HepG2 (cell line): Measurements from ENCODE around the gene NEDD8. TPM values are rescaled to one million over a fixed set of nuclear protein-coding genes. Genes with fewer than 3 reads are reported as not detected.

ENCODE experiments used
- ATAC-seq: fragments of 200-7000 bp; cut with Tn5 transposase; 3 replicates; pipeline ENCODE4 v1.9.1; 2020; ENCODE audit warnings: mild to moderate bottlenecking, moderate library complexity
- BruUV-seq: library from RNA; stranded (reverse); fragments of 400-500 nt; replicated peaks from 2 replicates; lab custom pipeline; 2021; lab: Mats Ljungman, UMichigan
- CTCF ChIA-PET: fragments of 300-600 bp; formaldehyde crosslinking; extraction: SDS; loops from one replicate; lab custom pipeline; 2021; ENCODE audit warnings: low total read pairs, inconsistent platforms, low intra/inter-chr PET ratio; lab: Yijun Ruan, JAX
- POLR2A ChIA-PET: fragments of 350-600 bp; sonication (Branson Sonifier 250); formaldehyde crosslinking; loops from one replicate; lab custom pipeline; 2020; ENCODE audit warnings: antibody characterized with exemption, inconsistent platforms; lab: Yijun Ruan, JAX
- DNase-seq: peaks from one replicate; pipeline ENCODE4 v3.0.0-alpha.2; 2015; ENCODE audit warnings: low spot score
- FAIRE-seq: peaks from 3 replicates; lab custom pipeline; 2011; peaks lifted over from hg19 to GRCh38; lab: Jason Lieb, UNC
- H2AFZ ChIP-seq: one replicate; pipeline ENCODE4 v1.6.1; 2011; ENCODE audit warnings: low read length, inconsistent platforms
- H3K27ac ChIP-seq: fragments of 300-600 bp; 3 replicates; pipeline ENCODE4 v1.8.0; 2011; ENCODE audit warnings: mixed run types, mild to moderate bottlenecking, mixed read lengths, low read length, inconsistent platforms; ENCODE audit not compliant: insufficient read depth; ENCODE audit errors: extremely low read length
- H3K27me3 ChIP-seq, 2 experiments: fragments of 200-600 bp in 1 of 2; 2 replicates in 1 of 2; 3 replicates in 1 of 2; pipeline versions ENCODE4 v1.6.0 to v1.8.0; 2011; ENCODE audit warnings: low read length in 2 of 2, mild to moderate bottlenecking in 2 of 2, moderate library complexity in 2 of 2, inconsistent platforms in 1 of 2; ENCODE audit not compliant: insufficient read depth in 2 of 2, control insufficient read depth in 1 of 2
- H3K36me3 ChIP-seq, 2 experiments: fragments of 200-600 bp in 1 of 2; replicated peaks in 1 of 2; 2 replicates in 1 of 2; 3 replicates in 1 of 2; pipeline versions ENCODE4 v1.5.1 to v1.8.0; 2011; ENCODE audit warnings: low read length in 2 of 2, inconsistent platforms in 1 of 2; ENCODE audit not compliant: insufficient read depth in 2 of 2, control insufficient read depth in 1 of 2
- H3K4me1 ChIP-seq: 2 replicates; pipeline ENCODE4 v1.5.1; 2012; ENCODE audit warnings: low read length, inconsistent platforms; ENCODE audit not compliant: insufficient read depth
- H3K4me2 ChIP-seq: 2 replicates; pipeline ENCODE4 v1.6.0; 2011; ENCODE audit warnings: low read depth, low read length, inconsistent platforms
- H3K4me3 ChIP-seq, 3 experiments: fragments of 200-600 bp in 1 of 3; sonication (generic), shearing (Covaris generic) in 1 of 3; replicated peaks in 1 of 3; 2 replicates each; pipeline ENCODE4 v1.5.1; 2011 to 2016; ENCODE audit warnings: low read length in 3 of 3, inconsistent platforms in 2 of 3, low read depth in 2 of 3, mild to moderate bottlenecking in 2 of 3, control low read depth in 1 of 3, mixed read lengths in 1 of 3; ENCODE audit not compliant: insufficient read depth in 1 of 3
- H3K79me2 ChIP-seq: one replicate; pipeline ENCODE4 v1.6.1; 2011; ENCODE audit warnings: low read length, inconsistent platforms; ENCODE audit not compliant: insufficient read depth
- H3K9ac ChIP-seq: 2 replicates; pipeline ENCODE4 v1.6.0; 2011; ENCODE audit warnings: mild to moderate bottlenecking, low read depth, low read length, inconsistent platforms; ENCODE audit not compliant: insufficient read depth
- H3K9me3 ChIP-seq: 2 replicates; pipeline ENCODE4 v1.5.1; 2012; ENCODE audit warnings: mild to moderate bottlenecking, low read length
- H4K20me1 ChIP-seq: 2 replicates; pipeline ENCODE4 v1.6.0; 2011; ENCODE audit warnings: inconsistent platforms, mild to moderate bottlenecking, low read length, moderate library complexity; ENCODE audit not compliant: insufficient read depth
- ATAD3A ChIP-seq: sonication (generic); formaldehyde crosslinking; IDR thresholded peaks from 2 replicates; pipeline ENCODE4 v1.4.0; 2020; ENCODE audit warnings: missing genetic modification reagents
- EED ChIP-seq: sonication (generic); formaldehyde crosslinking; IDR thresholded peaks from 2 replicates; pipeline ENCODE4 v1.5.0; 2020; ENCODE audit warnings: mild to moderate bottlenecking, missing genetic modification reagents
- EP300 ChIP-seq, 3 experiments: sonication (generic) in 1 of 3; formaldehyde crosslinking in 1 of 3; IDR thresholded peaks; 2 replicates each; pipeline versions ENCODE4 v1.5.1 to v1.6.1; 2011 to 2020; ENCODE audit warnings: low read depth in 2 of 3, low read length in 2 of 3, borderline replicate concordance in 1 of 3, improper control_type of control experiment in 1 of 3, mild to moderate bottlenecking in 1 of 3, missing genetic modification reagents in 1 of 3, moderate library complexity in 1 of 3
- ISX ChIP-seq: sonication (generic); formaldehyde crosslinking; conservative IDR thresholded peaks from 2 replicates; pipeline ENCODE4 v1.5.0; 2020; ENCODE audit warnings: missing genetic modification reagents
- MAF1 ChIP-seq: sonication (generic); formaldehyde crosslinking; IDR thresholded peaks from 2 replicates; pipeline ENCODE4 v1.5.0; 2020; ENCODE audit warnings: missing genetic modification reagents, borderline replicate concordance
- ZFP36L1 ChIP-seq: sonication (generic); formaldehyde crosslinking; IDR thresholded peaks from 2 replicates; pipeline ENCODE4 v1.8.0; 2022; ENCODE audit warnings: mild to moderate bottlenecking, missing genetic modification reagents, moderate library complexity
- ZNF337 ChIP-seq: sonication (generic); formaldehyde crosslinking; IDR thresholded peaks from 2 replicates; pipeline ENCODE4 v1.5.1; 2020; ENCODE audit warnings: missing genetic modification reagents, low read depth, mild to moderate bottlenecking, borderline replicate concordance
- ZNF34 ChIP-seq: sonication (generic); formaldehyde crosslinking; IDR thresholded peaks from 2 replicates; pipeline ENCODE4 v1.4.0; 2020; ENCODE audit warnings: mild to moderate bottlenecking, missing genetic modification reagents, borderline replicate concordance
- ZNF615 ChIP-seq: sonication (generic); formaldehyde crosslinking; IDR thresholded peaks from 2 replicates; pipeline ENCODE4 v1.5.0; 2020; ENCODE audit warnings: mild to moderate bottlenecking, missing genetic modification reagents, borderline replicate concordance
- ZNF749 ChIP-seq: sonication (generic); formaldehyde crosslinking; IDR thresholded peaks from 2 replicates; pipeline ENCODE4 v1.8.0; 2022; ENCODE audit warnings: mild to moderate bottlenecking, missing genetic modification reagents, moderate library complexity, borderline replicate concordance
- ZNF772 ChIP-seq: sonication (generic); formaldehyde crosslinking; IDR thresholded peaks from 2 replicates; pipeline ENCODE4 v1.5.0; 2020; ENCODE audit warnings: mild to moderate bottlenecking, missing genetic modification reagents
- ZNF775 ChIP-seq: sonication (generic); formaldehyde crosslinking; IDR thresholded peaks from 2 replicates; pipeline ENCODE4 v1.4.0; 2020; ENCODE audit warnings: missing genetic modification reagents, mild to moderate bottlenecking, moderate library complexity, borderline replicate concordance
- WGBS: methylation state at CpG from one replicate; pipeline ENCODE4 v1.1.6; 2017; ENCODE audit warnings: low lambda C conversion rate; 5-methylcytosine and 5-hydroxymethylcytosine counted together
- in situ Hi-C: cut with HindIII; loops from 2 replicates; pipeline ENCODE4 v1.10.0; 2017; ENCODE audit warnings: low pct_unique_long_range_greater_than_20kb; ENCODE audit not compliant: extremely low pct_ligation_motif_present
- intact Hi-C: fragments of 100-400 bp; cut with micrococcal nuclease; formaldehyde crosslinking; loops from one replicate; pipeline ENCODE4 v1.10.0; 2022; ENCODE audit not compliant: unreplicated experiment
- polyA plus RNA-seq, 8 experiments: library from polyadenylated mRNA; depleted of rRNA in 3 of 8; stranded (reverse) in 7 of 8; unstranded in 1 of 8; fragments of >200 nt; fragmentation: Illumina TruSeq in 4 of 8; extraction: Trizol in 4 of 8; gene quantifications; 2 replicates each; pipeline versions ENCODE4 v1.2.1 to v1.2.3, GENCODE V29; 2011 to 2016; ENCODE audit warnings: low read depth in 4 of 8, missing spikeins in 1 of 8, mixed read lengths in 1 of 8; ENCODE audit not compliant: insufficient read depth in 1 of 8
- total RNA-seq, 5 experiments: library from RNA; depleted of rRNA; stranded (reverse); fragments of >200 nt; fragmentation: Illumina TruSeq; extraction: Trizol; gene quantifications; 2 replicates each; pipeline ENCODE4 v1.2.3, GENCODE V29; 2016; ENCODE audit warnings: low read depth in 1 of 5
- TF ChIP-seq, protein P1 (sequence below): sonication (generic); formaldehyde crosslinking; IDR thresholded peaks from 2 replicates; pipeline ENCODE4 v1.4.0; 2020; ENCODE audit warnings: missing genetic modification reagents, borderline replicate concordance
- TF ChIP-seq, protein P2 (sequence below): sonication (generic); formaldehyde crosslinking; IDR thresholded peaks from 2 replicates; pipeline ENCODE4 v1.9.0; 2021; ENCODE audit warnings: missing genetic modification reagents, borderline replicate concordance
- TF ChIP-seq, protein P3 (sequence below): sonication (generic); formaldehyde crosslinking; IDR thresholded peaks from 2 replicates; pipeline ENCODE4 v1.5.1; 2020; ENCODE audit warnings: missing genetic modification reagents, mild to moderate bottlenecking, borderline replicate concordance

NEDD8 gene
- total and polyA plus RNA-seq, 2 of the 13 experiments (the other 11 are each of a cell fraction or from before 2014, with no cell fraction given) = 535 to 713 TPM

DNA sequence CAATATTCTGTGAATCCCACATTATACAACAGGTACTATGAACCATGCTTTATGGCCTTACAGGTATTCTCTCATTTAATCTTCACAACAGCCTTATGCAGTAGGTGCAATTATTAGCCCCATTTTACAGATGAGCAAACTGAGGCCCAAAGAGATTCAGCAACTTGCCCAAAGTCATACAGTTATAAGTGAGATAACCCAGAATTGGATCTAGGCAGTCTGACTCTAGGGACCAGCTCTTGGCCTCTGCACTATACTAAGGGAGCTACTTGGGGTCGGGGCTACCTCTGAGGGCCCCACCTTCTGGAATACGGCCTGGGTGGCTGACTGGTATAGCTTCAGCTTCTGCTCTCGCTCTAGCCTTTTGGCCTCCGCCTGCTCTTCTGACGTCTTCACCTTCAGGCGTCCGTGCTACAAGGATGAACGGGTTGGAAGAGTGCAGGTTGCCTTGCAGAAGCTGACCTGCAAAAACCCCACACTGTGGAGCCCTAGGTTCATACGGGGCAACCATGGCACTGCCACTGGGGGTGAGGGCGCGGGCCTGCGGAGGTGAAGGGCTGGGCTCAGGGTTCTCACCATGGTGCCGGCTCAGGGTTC, 38.5 kb upstream of the NEDD8 start:
- peak overlapping the region; percentile 92 for H3K27ac ChIP-seq
- intact Hi-C loops = loop anchor here (1.0 to 2.0 kb wide), 4 partner anchors 18 to 54 kb away; partner anchors contain the start of gene MDP1
- 17% methylated on average over 13 of the region's 13 CpGs for WGBS
- H3K9me3 ChIP-seq = no peaks in the 10 kb centered on the region
- FAIRE-seq = no peak
- H3K4me3 ChIP-seq = peak overlapping the region; percentile 78 to 96 (median 78)
- no peak for DNase-seq
- CTCF ChIA-PET = interaction anchor here (0.6 to 2.8 kb wide), 4 partner anchors 27 to 75 kb away, joined by 3 to 33 read pairs (median 10); partner anchors contain the start of genes MDP1 and TINF2
- in situ Hi-C loops = no loop called here
- H4K20me1 ChIP-seq = no peaks in the 10 kb centered on the region
- H3K79me2 ChIP-seq = peaks cover 5% of the 10 kb centered on the region
- POLR2A ChIA-PET = interaction anchor here (0.6 to 16.5 kb wide), 53 partner anchors 10 to 1433 kb away, joined by 3 to 435 read pairs (median 7); partner anchors contain the start of genes AJUBA, BCL2L2, CARMIL3 and CBLN3
- H3K4me2 ChIP-seq = peak overlapping the region; percentile 97
- peak overlapping the region; percentile 98 for H3K9ac ChIP-seq
- no TSS peak for BruUV-seq
- ATAC-seq = peak; percentile 57
- no peaks in the 10 kb centered on the region; a peak in 1 of 5 replicates for H3K27me3 ChIP-seq
- peaks cover 22% of the 10 kb centered on the region for H3K4me1 ChIP-seq
- H3K36me3 ChIP-seq = peaks cover 19 to 32% of the 10 kb centered on the region in 2 experiments; a peak in 4 of 5 replicates
- peak overlapping the region; percentile 11 for H2AFZ ChIP-seq
- TF ChIP-seq, protein P1, sequence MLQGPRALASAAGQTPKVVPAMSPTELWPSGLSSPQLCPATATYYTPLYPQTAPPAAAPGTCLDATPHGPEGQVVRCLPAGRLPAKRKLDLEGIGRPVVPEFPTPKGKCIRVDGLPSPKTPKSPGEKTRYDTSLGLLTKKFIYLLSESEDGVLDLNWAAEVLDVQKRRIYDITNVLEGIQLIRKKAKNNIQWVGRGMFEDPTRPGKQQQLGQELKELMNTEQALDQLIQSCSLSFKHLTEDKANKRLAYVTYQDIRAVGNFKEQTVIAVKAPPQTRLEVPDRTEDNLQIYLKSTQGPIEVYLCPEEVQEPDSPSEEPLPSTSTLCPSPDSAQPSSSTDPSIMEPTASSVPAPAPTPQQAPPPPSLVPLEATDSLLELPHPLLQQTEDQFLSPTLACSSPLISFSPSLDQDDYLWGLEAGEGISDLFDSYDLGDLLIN (CRISPR knock-in tag) = peak; percentile 37; the same call in 1 of the 2 replicates
- peak; percentile 76; the same call in 1 of the 2 replicates for TF ChIP-seq MAF1
- TF ChIP-seq ZNF615 (CRISPR knock-in tag) = no peak
- no peak for TF ChIP-seq ZNF775 (CRISPR knock-in tag)
- peak; percentile 16; the same call in 1 of the 2 replicates for TF ChIP-seq ZNF34
- TF ChIP-seq, protein P2, sequence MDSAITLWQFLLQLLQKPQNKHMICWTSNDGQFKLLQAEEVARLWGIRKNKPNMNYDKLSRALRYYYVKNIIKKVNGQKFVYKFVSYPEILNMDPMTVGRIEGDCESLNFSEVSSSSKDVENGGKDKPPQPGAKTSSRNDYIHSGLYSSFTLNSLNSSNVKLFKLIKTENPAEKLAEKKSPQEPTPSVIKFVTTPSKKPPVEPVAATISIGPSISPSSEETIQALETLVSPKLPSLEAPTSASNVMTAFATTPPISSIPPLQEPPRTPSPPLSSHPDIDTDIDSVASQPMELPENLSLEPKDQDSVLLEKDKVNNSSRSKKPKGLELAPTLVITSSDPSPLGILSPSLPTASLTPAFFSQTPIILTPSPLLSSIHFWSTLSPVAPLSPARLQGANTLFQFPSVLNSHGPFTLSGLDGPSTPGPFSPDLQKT = 0 out of 2 replicates have a peak, but pooled peaks have one; percentile 50
- TF ChIP-seq EP300 (IDR thresholded peaks at IDR 0.05; ENCODE audit: low read depth in 2 of 2, low read length in 2 of 2) = no peak
- TF ChIP-seq EP300 (CRISPR knock-in tag; IDR thresholded peaks at IDR 0.05; ENCODE audit: borderline replicate concordance) = no peak
- 0 out of 2 replicates have a peak, but pooled peaks have one; percentile 25 for TF ChIP-seq ISX
- TF ChIP-seq, protein P3, sequence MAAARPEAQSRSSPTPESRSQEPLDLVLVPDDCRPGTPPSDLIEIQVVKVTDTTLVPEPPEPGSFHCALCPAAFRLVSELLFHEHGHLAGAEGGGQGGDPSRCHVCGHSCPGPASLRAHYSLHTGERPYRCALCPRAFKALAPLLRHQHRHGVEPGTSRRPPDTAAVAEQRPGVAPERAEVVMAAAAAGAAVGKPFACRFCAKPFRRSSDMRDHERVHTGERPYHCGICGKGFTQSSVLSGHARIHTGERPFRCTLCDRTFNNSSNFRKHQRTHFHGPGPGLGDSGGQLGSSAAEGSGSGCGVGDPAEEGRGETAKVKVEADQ (CRISPR knock-in tag) = peak; percentile 4
- TF ChIP-seq ATAD3A (CRISPR knock-in tag) = peak; percentile 39; the same call in 1 of the 2 replicates
- no peak for TF ChIP-seq ZFP36L1 (CRISPR knock-in tag)
- TF ChIP-seq ZNF772 (CRISPR knock-in tag) = no peak
- no peak for TF ChIP-seq ZNF749 (CRISPR knock-in tag)
- 0 out of 2 replicates have a peak, but pooled peaks have one; percentile 29 for TF ChIP-seq ZNF337 (CRISPR knock-in tag)
- TF ChIP-seq EED (CRISPR knock-in tag) = peak; percentile 57; the same call in 1 of the 2 replicates
